ENCODE results near the gene ITSN1. TPM values are rescaled to one million over a fixed set of nuclear protein-coding genes. Genes with fewer than 3 reads are reported as not detected.

The ITSN1 gene
- polyA plus RNA-seq, result 35.1 and 48.9 TPM in 2 replicates
- 88.1 and 101 TPM in 2 replicates for polyA minus RNA-seq

GRCh38 chr21:33642027-33642895 is at the start of gene ITSN1:
Gene ITSN1, plus strand, starts transcription at chr21:33642501. Its CDS starts 76,328 bp downstream, at chr21:33718829.
- H2AFZ ChIP-seq (ENCODE audit: low read depth, low read length), result peak within 1 kb of the TSS; percentile 60
- peak within 1 kb of the TSS; percentile 77 for H3K4me3 ChIP-seq (ENCODE audit: low read length)
- peaks cover 71% of the 10 kb centered on the region for H3K79me2 ChIP-seq (replicated peaks; ENCODE audit: insufficient read depth, low read length)
- no peaks in the 10 kb centered on the region for H4K20me1 ChIP-seq (ENCODE audit: insufficient read depth)
- TF ChIP-seq EP300 (conservative IDR thresholded peaks at IDR 0.05; ENCODE audit: poor library complexity, severe bottlenecking), result peak; percentile 31
- TF ChIP-seq RAD21 (conservative IDR thresholded peaks at IDR 0.05), result peak; percentile 23
- no peak for TF ChIP-seq EZH2 (IDR thresholded peaks at IDR 0.05; ENCODE audit: borderline replicate concordance, insufficient read depth, low read length, poor library complexity, severe bottlenecking)
- peak; percentile 94 for TF ChIP-seq POLR2AphosphoS5 (IDR thresholded peaks at IDR 0.05)
- no peak for TF ChIP-seq CTCF (IDR thresholded peaks at IDR 0.05; ENCODE audit: poor library complexity, severe bottlenecking)
- peak; percentile 56 for TF ChIP-seq MXI1 (conservative IDR thresholded peaks at IDR 0.05; ENCODE audit: poor library complexity, severe bottlenecking)
- TF ChIP-seq REST (IDR thresholded peaks at IDR 0.05; ENCODE audit: borderline replicate concordance), result peak; percentile 30
- TF ChIP-seq SMC3 (conservative IDR thresholded peaks at IDR 0.05; ENCODE audit: poor library complexity), result peak; percentile 19
- TF ChIP-seq TAF1 (IDR thresholded peaks at IDR 0.05; ENCODE audit: low read depth), result peak; percentile 71
- H3K9me3 ChIP-seq (ENCODE audit: low read length), result no peaks in the 10 kb centered on the region
- H3K27me3 ChIP-seq (ENCODE audit: insufficient read depth, low read depth, low read length), result no peaks in the 10 kb centered on the region
- no peaks in the 10 kb centered on the region for H3F3A ChIP-seq (ENCODE audit: insufficient read depth, low read length, poor library complexity, severe bottlenecking)
- peak within 1 kb of the TSS; percentile 57 for H3K4me2 ChIP-seq (ENCODE audit: low read length)
- H3K9ac ChIP-seq (ENCODE audit: low read length), result peak within 1 kb of the TSS; percentile 84
- peaks cover 6% of the 10 kb centered on the region for H3K36me3 ChIP-seq (ENCODE audit: insufficient read depth, low read length)
- H3K9me2 ChIP-seq (ENCODE audit: insufficient read depth, low read length), result no peaks in the 10 kb centered on the region
- H3K27ac ChIP-seq (ENCODE audit: low read length), result peak within 1 kb of the TSS; percentile 95

GRCh38 chr21:33598051-33598450 is 44.2 kb upstream of the ITSN1 start:
- Histone ChIP-seq H3K27ac (ENCODE audit: low read length) (no peak overlapping the region), H3K4me3 (ENCODE audit: low read length) (no peak overlapping the region), H2AFZ (ENCODE audit: low read depth, low read length) (no peak overlapping the region), H3K9me3 (ENCODE audit: low read length) (no peaks in the 10 kb centered on the region), H4K20me1 (ENCODE audit: insufficient read depth) (no peaks in the 10 kb centered on the region), H3F3A (ENCODE audit: insufficient read depth, low read length, poor library complexity, severe bottlenecking) (no peaks in the 10 kb centered on the region), H3K27me3 (ENCODE audit: insufficient read depth, low read depth, low read length) (no peaks in the 10 kb centered on the region), H3K36me3 (ENCODE audit: insufficient read depth, low read length) (peaks cover 17% of the 10 kb centered on the region), H3K4me2 (ENCODE audit: low read length) (no peak overlapping the region), H3K79me2 (replicated peaks; ENCODE audit: insufficient read depth, low read length) (no peaks in the 10 kb centered on the region), H3K9ac (ENCODE audit: low read length) (no peak overlapping the region), H3K9me2 (ENCODE audit: insufficient read depth, low read length) (no peaks in the 10 kb centered on the region)
- TF ChIP-seq TAF1 (IDR thresholded peaks at IDR 0.05; ENCODE audit: low read depth), result no peak
- no peak for TF ChIP-seq CTCF (IDR thresholded peaks at IDR 0.05; ENCODE audit: poor library complexity, severe bottlenecking)
- TF ChIP-seq POLR2AphosphoS5 (IDR thresholded peaks at IDR 0.05), result no peak
- TF ChIP-seq RAD21 (conservative IDR thresholded peaks at IDR 0.05), result no peak
- TF ChIP-seq EZH2 (IDR thresholded peaks at IDR 0.05; ENCODE audit: borderline replicate concordance, insufficient read depth, low read length, poor library complexity, severe bottlenecking), result no peak
- no peak for TF ChIP-seq SMC3 (conservative IDR thresholded peaks at IDR 0.05; ENCODE audit: poor library complexity)
- TF ChIP-seq REST (IDR thresholded peaks at IDR 0.05; ENCODE audit: borderline replicate concordance), result no peak
- no peak for TF ChIP-seq MXI1 (conservative IDR thresholded peaks at IDR 0.05; ENCODE audit: poor library complexity, severe bottlenecking)
- no peak for TF ChIP-seq EP300 (conservative IDR thresholded peaks at IDR 0.05; ENCODE audit: poor library complexity, severe bottlenecking)
